ENCODE data around the gene ULK1. TPM values are rescaled to one million over a fixed set of nuclear protein-coding genes. Genes with fewer than 3 reads are reported as not detected.

ULK1 gene
- polyA plus RNA-seq, 1 donor from 2014 or later, result 19.0 TPM

- no peak overlapping the region for H3K4me3 ChIP-seq (ENCODE audit: low read length)
- H2AFZ ChIP-seq (ENCODE audit: low read depth, low read length), result no peak overlapping the region
- no peaks in the 10 kb centered on the region for H3K27me3 ChIP-seq (ENCODE audit: insufficient read depth, low read depth, low read length)
- H3K79me2 ChIP-seq (replicated peaks; ENCODE audit: insufficient read depth, low read length), result no peaks in the 10 kb centered on the region
- H3K9me2 ChIP-seq (ENCODE audit: insufficient read depth, low read length), result no peaks in the 10 kb centered on the region
- no peak overlapping the region for H3K27ac ChIP-seq (ENCODE audit: low read length)
- H3F3A ChIP-seq (ENCODE audit: insufficient read depth, low read length, poor library complexity, severe bottlenecking), result no peaks in the 10 kb centered on the region
- H3K36me3 ChIP-seq (ENCODE audit: insufficient read depth, low read length), result no peaks in the 10 kb centered on the region
- no peaks in the 10 kb centered on the region for H4K20me1 ChIP-seq (ENCODE audit: insufficient read depth)
- no peak for TF ChIP-seq SMC3 (conservative IDR thresholded peaks at IDR 0.05; ENCODE audit: poor library complexity)
- TF ChIP-seq POLR2AphosphoS5 (IDR thresholded peaks at IDR 0.05), result no peak
- no peak for TF ChIP-seq RAD21 (conservative IDR thresholded peaks at IDR 0.05)
- TF ChIP-seq, protein P1, sequence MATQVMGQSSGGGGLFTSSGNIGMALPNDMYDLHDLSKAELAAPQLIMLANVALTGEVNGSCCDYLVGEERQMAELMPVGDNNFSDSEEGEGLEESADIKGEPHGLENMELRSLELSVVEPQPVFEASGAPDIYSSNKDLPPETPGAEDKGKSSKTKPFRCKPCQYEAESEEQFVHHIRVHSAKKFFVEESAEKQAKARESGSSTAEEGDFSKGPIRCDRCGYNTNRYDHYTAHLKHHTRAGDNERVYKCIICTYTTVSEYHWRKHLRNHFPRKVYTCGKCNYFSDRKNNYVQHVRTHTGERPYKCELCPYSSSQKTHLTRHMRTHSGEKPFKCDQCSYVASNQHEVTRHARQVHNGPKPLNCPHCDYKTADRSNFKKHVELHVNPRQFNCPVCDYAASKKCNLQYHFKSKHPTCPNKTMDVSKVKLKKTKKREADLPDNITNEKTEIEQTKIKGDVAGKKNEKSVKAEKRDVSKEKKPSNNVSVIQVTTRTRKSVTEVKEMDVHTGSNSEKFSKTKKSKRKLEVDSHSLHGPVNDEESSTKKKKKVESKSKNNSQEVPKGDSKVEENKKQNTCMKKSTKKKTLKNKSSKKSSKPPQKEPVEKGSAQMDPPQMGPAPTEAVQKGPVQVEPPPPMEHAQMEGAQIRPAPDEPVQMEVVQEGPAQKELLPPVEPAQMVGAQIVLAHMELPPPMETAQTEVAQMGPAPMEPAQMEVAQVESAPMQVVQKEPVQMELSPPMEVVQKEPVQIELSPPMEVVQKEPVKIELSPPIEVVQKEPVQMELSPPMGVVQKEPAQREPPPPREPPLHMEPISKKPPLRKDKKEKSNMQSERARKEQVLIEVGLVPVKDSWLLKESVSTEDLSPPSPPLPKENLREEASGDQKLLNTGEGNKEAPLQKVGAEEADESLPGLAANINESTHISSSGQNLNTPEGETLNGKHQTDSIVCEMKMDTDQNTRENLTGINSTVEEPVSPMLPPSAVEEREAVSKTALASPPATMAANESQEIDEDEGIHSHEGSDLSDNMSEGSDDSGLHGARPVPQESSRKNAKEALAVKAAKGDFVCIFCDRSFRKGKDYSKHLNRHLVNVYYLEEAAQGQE (IDR thresholded peaks at IDR 0.05; ENCODE audit: borderline replicate concordance), result no peak
- no peak for TF ChIP-seq EP300 (conservative IDR thresholded peaks at IDR 0.05; ENCODE audit: poor library complexity, severe bottlenecking)
- TF ChIP-seq EZH2 (IDR thresholded peaks at IDR 0.05; ENCODE audit: borderline replicate concordance, insufficient read depth, low read length, poor library complexity, severe bottlenecking), result no peak
- no peak for TF ChIP-seq MXI1 (conservative IDR thresholded peaks at IDR 0.05; ENCODE audit: poor library complexity, severe bottlenecking)
- TF ChIP-seq, protein P2, sequence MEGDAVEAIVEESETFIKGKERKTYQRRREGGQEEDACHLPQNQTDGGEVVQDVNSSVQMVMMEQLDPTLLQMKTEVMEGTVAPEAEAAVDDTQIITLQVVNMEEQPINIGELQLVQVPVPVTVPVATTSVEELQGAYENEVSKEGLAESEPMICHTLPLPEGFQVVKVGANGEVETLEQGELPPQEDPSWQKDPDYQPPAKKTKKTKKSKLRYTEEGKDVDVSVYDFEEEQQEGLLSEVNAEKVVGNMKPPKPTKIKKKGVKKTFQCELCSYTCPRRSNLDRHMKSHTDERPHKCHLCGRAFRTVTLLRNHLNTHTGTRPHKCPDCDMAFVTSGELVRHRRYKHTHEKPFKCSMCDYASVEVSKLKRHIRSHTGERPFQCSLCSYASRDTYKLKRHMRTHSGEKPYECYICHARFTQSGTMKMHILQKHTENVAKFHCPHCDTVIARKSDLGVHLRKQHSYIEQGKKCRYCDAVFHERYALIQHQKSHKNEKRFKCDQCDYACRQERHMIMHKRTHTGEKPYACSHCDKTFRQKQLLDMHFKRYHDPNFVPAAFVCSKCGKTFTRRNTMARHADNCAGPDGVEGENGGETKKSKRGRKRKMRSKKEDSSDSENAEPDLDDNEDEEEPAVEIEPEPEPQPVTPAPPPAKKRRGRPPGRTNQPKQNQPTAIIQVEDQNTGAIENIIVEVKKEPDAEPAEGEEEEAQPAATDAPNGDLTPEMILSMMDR (IDR thresholded peaks at IDR 0.05; ENCODE audit: poor library complexity, severe bottlenecking), result no peak
- no peak for TF ChIP-seq TAF1 (IDR thresholded peaks at IDR 0.05; ENCODE audit: low read depth)
- no peaks in the 10 kb centered on the region for H3K9me3 ChIP-seq (ENCODE audit: low read length)
- H3K9ac ChIP-seq (ENCODE audit: low read length), result no peak overlapping the region
- no peak overlapping the region for H3K4me2 ChIP-seq (ENCODE audit: low read length)
These were observed 28.8 kb downstream of the ULK1 start for GRCh38 chr12:131923260-131923659.

GRCh38 chr12:131927110-131928079 is 33.0 kb downstream of the ULK1 start:
- Histone ChIP-seq H3K36me3 (ENCODE audit: insufficient read depth, low read length) (no peaks in the 10 kb centered on the region), H3K4me2 (ENCODE audit: low read length) (no peak overlapping the region), H4K20me1 (ENCODE audit: insufficient read depth) (no peaks in the 10 kb centered on the region), H2AFZ (ENCODE audit: low read depth, low read length) (no peak overlapping the region), H3K27ac (ENCODE audit: low read length) (no peak overlapping the region), H3K4me3 (ENCODE audit: low read length) (no peak overlapping the region), H3K79me2 (replicated peaks; ENCODE audit: insufficient read depth, low read length) (no peaks in the 10 kb centered on the region), H3K9me3 (ENCODE audit: low read length) (no peaks in the 10 kb centered on the region), H3F3A (ENCODE audit: insufficient read depth, low read length, poor library complexity, severe bottlenecking) (no peaks in the 10 kb centered on the region), H3K9ac (ENCODE audit: low read length) (no peak overlapping the region), H3K9me2 (ENCODE audit: insufficient read depth, low read length) (no peaks in the 10 kb centered on the region), H3K27me3 (ENCODE audit: insufficient read depth, low read depth, low read length) (no peaks in the 10 kb centered on the region)
- TF ChIP-seq EP300 (conservative IDR thresholded peaks at IDR 0.05; ENCODE audit: poor library complexity, severe bottlenecking) (no peak), TAF1 (IDR thresholded peaks at IDR 0.05; ENCODE audit: low read depth) (no peak), SMC3 (conservative IDR thresholded peaks at IDR 0.05; ENCODE audit: poor library complexity) (no peak), RAD21 (conservative IDR thresholded peaks at IDR 0.05) (no peak), MXI1 (conservative IDR thresholded peaks at IDR 0.05; ENCODE audit: poor library complexity, severe bottlenecking) (no peak), POLR2AphosphoS5 (IDR thresholded peaks at IDR 0.05) (no peak), EZH2 (IDR thresholded peaks at IDR 0.05; ENCODE audit: borderline replicate concordance, insufficient read depth, low read length, poor library complexity, severe bottlenecking) (no peak)
- TF ChIP-seq, protein P2 (IDR thresholded peaks at IDR 0.05; ENCODE audit: poor library complexity, severe bottlenecking), result no peak
- TF ChIP-seq, protein P1 (IDR thresholded peaks at IDR 0.05; ENCODE audit: borderline replicate concordance), result no peak
